K562 (cell line): ENCODE measurements around the gene ANTXRL. TPM values are rescaled to one million over a fixed set of nuclear protein-coding genes. Genes with fewer than 3 reads are reported as not detected.
"Not testable (repeated sequence)": the region's sequence is repeated elsewhere in the genome, so short reads cannot be mapped to it uniquely, and the experiment has no call there.

Experiments used
- ATAC-seq: fragments of 200-7000 bp; cut with Tn5 transposase; 3 replicates; pipeline ENCODE4 v1.9.1; 2020; ENCODE audit warnings: moderate library complexity
- BruUV-seq: library from RNA; stranded (reverse); fragments of 400-500 nt; replicated peaks from 2 replicates; lab custom pipeline; 2021; lab: Mats Ljungman, UMichigan
- CTCF ChIA-PET: fragments of 300-600 bp; formaldehyde crosslinking; extraction: SDS; loops from one replicate; lab custom pipeline; 2021; ENCODE audit warnings: low intra/inter-chr PET ratio; lab: Yijun Ruan, JAX
- POLR2A ChIA-PET: fragments of 300-600, 350-650 bp; sonication (Branson Sonifier 250); formaldehyde crosslinking; extraction: SDS; loops from one replicate; lab custom pipeline; 2021; ENCODE audit warnings: antibody characterized with exemption, inconsistent platforms; lab: Yijun Ruan, JAX
- DNase-seq, 4 experiments: peaks; one replicate each; pipeline versions ENCODE4 v3.0.0 to v3.0.0-alpha.2; 2011 to 2018; ENCODE audit warnings: low spot score in 3 of 4, mixed read lengths in 3 of 4; ENCODE audit errors: extremely low read depth in 1 of 4
- FAIRE-seq: peaks from 2 replicates; lab custom pipeline; 2011; peaks lifted over from hg19 to GRCh38; lab: Jason Lieb, UNC
- H2AFZ ChIP-seq: 2 replicates; pipeline ENCODE4 v1.6.0; 2011; ENCODE audit warnings: low read depth, low read length, control low read depth, inconsistent platforms
- H3K27ac ChIP-seq: fragments of 200-600 bp; 3 replicates; pipeline ENCODE4 v1.8.0; 2011; ENCODE audit warnings: low read depth, mild to moderate bottlenecking, control low read depth, inconsistent platforms, low read length, moderate library complexity, mixed read lengths; ENCODE audit errors: extremely low read depth
- H3K27me3 ChIP-seq, 2 experiments: fragments of 300-600 bp in 1 of 2; 2 replicates in 1 of 2; 3 replicates in 1 of 2; pipeline versions ENCODE4 v1.6.0 to v1.8.0; 2011; ENCODE audit warnings: inconsistent platforms in 2 of 2, low read length in 2 of 2, mild to moderate bottlenecking in 1 of 2, mixed read lengths in 1 of 2, moderate library complexity in 1 of 2; ENCODE audit not compliant: control insufficient read depth in 2 of 2, insufficient read depth in 2 of 2
- H3K36me3 ChIP-seq: fragments of 300-600 bp; 3 replicates; pipeline ENCODE4 v1.8.0; 2011; ENCODE audit warnings: mild to moderate bottlenecking, low read length, inconsistent platforms; ENCODE audit not compliant: control insufficient read depth, insufficient read depth
- H3K4me1 ChIP-seq, 2 experiments: fragments of 200-600 bp in 1 of 2; replicated peaks in 1 of 2; 2 replicates in 1 of 2; 3 replicates in 1 of 2; pipeline versions ENCODE4 v1.5.1 to v1.8.0; 2011; ENCODE audit warnings: inconsistent platforms in 2 of 2, low read length in 2 of 2, mild to moderate bottlenecking in 1 of 2, mixed read lengths in 1 of 2, moderate library complexity in 1 of 2; ENCODE audit not compliant: control insufficient read depth in 2 of 2, insufficient read depth in 2 of 2
- H3K4me2 ChIP-seq: 2 replicates; pipeline ENCODE4 v1.6.1; 2011; ENCODE audit warnings: low read length, control low read depth, inconsistent platforms, mixed read lengths; ENCODE audit not compliant: insufficient read depth
- H3K4me3 ChIP-seq: fragments of 200-600 bp; sonication (generic), shearing (Covaris generic); 2 replicates; pipeline ENCODE4 v1.5.1; 2016; ENCODE audit warnings: control low read depth, inconsistent platforms
- H3K79me2 ChIP-seq: fragments of 200-600 bp; 3 replicates; pipeline ENCODE4 v1.8.0; 2011; ENCODE audit warnings: low read length, inconsistent platforms; ENCODE audit not compliant: control insufficient read depth, insufficient read depth
- H3K9ac ChIP-seq, 2 experiments: 2 replicates each; pipeline versions ENCODE4 v1.6.0 to v1.6.1; 2011; ENCODE audit warnings: low read depth in 2 of 2, low read length in 2 of 2, control low read depth in 1 of 2, inconsistent platforms in 1 of 2, mild to moderate bottlenecking in 1 of 2, mixed read lengths in 1 of 2; ENCODE audit not compliant: insufficient read depth in 1 of 2
- H3K9me1 ChIP-seq: one replicate; pipeline ENCODE4 v1.6.0; 2011; ENCODE audit warnings: inconsistent platforms, mild to moderate bottlenecking, low read length, moderate library complexity; ENCODE audit not compliant: control insufficient read depth, insufficient read depth
- H3K9me3 ChIP-seq: replicated peaks from 2 replicates; pipeline ENCODE4 v1.5.1; 2011; ENCODE audit warnings: low read depth, low read length, inconsistent platforms; ENCODE audit not compliant: control insufficient read depth, insufficient read depth
- H4K20me1 ChIP-seq: replicated peaks from 2 replicates; pipeline ENCODE4 v1.6.1; 2011; ENCODE audit warnings: low read length, inconsistent platforms, mixed read lengths; ENCODE audit not compliant: control insufficient read depth, insufficient read depth
- C11orf30 ChIP-seq: fragments of 450-650 bp; IDR thresholded peaks from 2 replicates; pipeline ENCODE4 v1.6.1; 2016; ENCODE audit warnings: low read depth, mild to moderate bottlenecking
- CBFA2T3 ChIP-seq: fragments of 450-650 bp; IDR thresholded peaks from 2 replicates; pipeline ENCODE4 v1.6.1; 2017
- EGR1 ChIP-seq: fragments of 450-650 bp; conservative IDR thresholded peaks from 2 replicates; pipeline ENCODE4 v1.6.1; 2017; ENCODE audit warnings: mild to moderate bottlenecking
- JUN ChIP-seq, 2 experiments: sonication (generic) in 1 of 2; formaldehyde crosslinking in 1 of 2; IDR thresholded peaks; 2 replicates each; pipeline versions ENCODE4 v1.6.1 to v1.8.0; 2012 to 2022; ENCODE audit warnings: borderline replicate concordance in 2 of 2, mild to moderate bottlenecking in 2 of 2, improper control_type of control experiment in 1 of 2, low read depth in 1 of 2, low read length in 1 of 2, missing genetic modification reagents in 1 of 2
- SMAD1 ChIP-seq: fragments of 150-350 bp; IDR thresholded peaks from 2 replicates; pipeline ENCODE4 v1.6.1; 2014; ENCODE audit warnings: low read length, low read depth; ENCODE audit not compliant: partially characterized antibody
- ZNF239 ChIP-seq: fragments of 250-450 bp; sonication (Bioruptor Pico); IDR thresholded peaks from 2 replicates; pipeline ENCODE4 v1.4.0; 2020; ENCODE audit warnings: mild to moderate bottlenecking
- ZNF518B ChIP-seq: fragments of 250-450 bp; sonication (Bioruptor Pico); IDR thresholded peaks from 2 replicates; pipeline ENCODE4 v1.5.0; 2021; ENCODE audit warnings: mild to moderate bottlenecking, moderate library complexity
- WGBS: fragments of 100-300 bp; shearing (Covaris generic); methylation state at CpG from one replicate; pipeline ENCODE4 v1.1.6; 2016; ENCODE audit warnings: low coverage, mixed read lengths; ENCODE audit not compliant: insufficient coverage; ENCODE audit errors: missing lambda C conversion rate; 5-methylcytosine and 5-hydroxymethylcytosine counted together
- in situ Hi-C: fragments of 300-500 bp; cut with MboI; formaldehyde crosslinking; loops from 4 replicates; pipeline ENCODE4 v1.15.0; 2018; ENCODE audit warnings: inconsistent platforms, mixed read lengths
- intact Hi-C: fragments of 100-400 bp; cut with micrococcal nuclease; formaldehyde crosslinking; loops from 2 replicates; pipeline ENCODE4 v1.14.2; 2022
- polyA plus RNA-seq, 8 experiments: library from polyadenylated mRNA; depleted of rRNA in 4 of 8; stranded (reverse) in 5 of 8; unstranded in 3 of 8; fragments of >200 nt; fragmentation: Nextera tagmentation in 2 of 8; fragmentation: Illumina TruSeq in 1 of 8; extraction: Ambion mirVana in 2 of 8; extraction: Trizol in 1 of 8; gene quantifications; 2 replicates each; pipeline versions ENCODE4 v1.2.1 to v1.2.3, GENCODE V29; 2011 to 2014; ENCODE audit warnings: inconsistent platforms in 1 of 8, missing spikeins in 1 of 8
- total RNA-seq, 7 experiments: library from RNA; depleted of rRNA in 6 of 7; stranded (reverse); fragments of >200 nt in 6 of 7; fragmentation: Illumina TruSeq in 2 of 7; extraction: Trizol in 2 of 7; gene quantifications; 2 replicates each; pipeline versions ENCODE4 v1.2.1 to v1.2.3, GENCODE V29; 2011 to 2021; ENCODE audit warnings: low replicate concordance in 1 of 7

The ANTXRL gene
- total and polyA plus RNA-seq, 9 of the 15 experiments (the other 6 are each of a cell fraction or from before 2014, with no cell fraction given) = not detected

- intact Hi-C loops = no loop called here
- 4% methylated on average over 10 of the region's 10 CpGs for whole genome bisulfite sequencing
- Histone ChIP-seq H3K9ac (0 out of 4 replicates have a peak overlapping the region, but pooled peaks of 1 of the 2 experiments have one; percentile 22), H3K79me2 (no peaks in the 10 kb centered on the region), H4K20me1 (peaks cover 5% of the 10 kb centered on the region; the same call in 1 of the 2 replicates), H3K4me1 (peaks cover 3 to 10% of the 10 kb centered on the region in 2 experiments; a peak in 4 of 5 replicates), H3K4me3 (no peak overlapping the region), H3K36me3 (no peaks in the 10 kb centered on the region), H3K27ac (no peak overlapping the region), H3K9me1 (peaks cover 3% of the 10 kb centered on the region), H3K9me3 (no peaks in the 10 kb centered on the region), H3K4me2 (no peak overlapping the region), H3K27me3 (peaks cover 10 to 27% of the 10 kb centered on the region in 2 experiments), H2AFZ (peak overlapping the region; percentile 9; the same call in 1 of the 2 replicates)
- ChIA-PET POLR2A (no interaction called here), CTCF (no interaction called here)
- no peak for TF ChIP-seq JUN (IDR thresholded peaks at IDR 0.05; ENCODE audit: borderline replicate concordance, low read depth, low read length)
- TF ChIP-seq JUN (CRISPR knock-in tag; IDR thresholded peaks at IDR 0.05; ENCODE audit: borderline replicate concordance) = no peak
- no peak for TF ChIP-seq C11orf30
- no peak for TF ChIP-seq ZNF239 (CRISPR knock-in tag)
- TF ChIP-seq ZNF518B (CRISPR knock-in tag) = no peak
- TF ChIP-seq CBFA2T3 = 0 out of 2 replicates have a peak, but pooled peaks have one; percentile 5
- peak; percentile 18; the same call in 1 of the 2 replicates for TF ChIP-seq EGR1
- no peak for TF ChIP-seq SMAD1
- DNase-seq = no peak
- ATAC-seq = no peak; the same call in 2 of the 3 replicates
- no TSS peak for BruUV-seq
- in situ Hi-C loops = no loop called here
- FAIRE-seq = no peak
Measured at GRCh38 chr10:46268076-46268881, 18.5 kb upstream of the ANTXRL start.

- H3K9me1 ChIP-seq, H3K9ac ChIP-seq, intact Hi-C loops, H3K4me1 ChIP-seq, H3K9me3 ChIP-seq, H4K20me1 ChIP-seq, H3K27ac ChIP-seq, DNase-seq, ATAC-seq, H3K79me2 ChIP-seq, FAIRE-seq, H3K36me3 ChIP-seq, BruUV-seq, H3K4me2 ChIP-seq, in situ Hi-C loops, H2AFZ ChIP-seq, H3K4me3 ChIP-seq, CTCF ChIA-PET: not testable (repeated sequence)
- POLR2A ChIA-PET = interaction anchor here (1.0 kb wide), 1 partner anchor 11 kb away, joined by 4 read pairs; no protein-coding TSS in a partner anchor
- WGBS = 0% methylated on average over 3 of the region's 3 CpGs
- peaks cover 10 to 33% of the 10 kb centered on the region in 2 experiments for H3K27me3 ChIP-seq
Measured at GRCh38 chr10:46269554-46270053, 17.2 kb upstream of the ANTXRL start.
